Measurements from ENCODE around the gene CCDC126. TPM values are rescaled to one million over a fixed set of nuclear protein-coding genes. Genes with fewer than 3 reads are reported as not detected.

CCDC126 gene
- total RNA-seq, 1 experiment from 2014 or later, result 7.8 TPM

Small RNA genes lying within 50 kb of the gene (small RNA-seq; reads per million reads assigned to genes)
- not detected for gene AC006026.2

Other genes starting within 250 kb of the CCDC126 start
- gene IGF2BP3, start 126.9 kb upstream of the CCDC126 start, total RNA-seq (2014; rRNA removed; shearing (Covaris generic)), result 39.5 and 44.1 TPM in 2 replicates
- gene TRA2A, start 65.4 kb upstream of the CCDC126 start, total RNA-seq (2014; rRNA removed; shearing (Covaris generic)), result 15.8 and 49.6 TPM in 2 replicates
- gene FAM221A, start 82.8 kb downstream of the CCDC126 start, total RNA-seq (2014; rRNA removed; shearing (Covaris generic)), result not detected in 2 replicates
- 0.02 TPM in 1 of 2 replicates, not detected in the other for gene STK31, start 112.8 kb downstream of the CCDC126 start, total RNA-seq (2014; rRNA removed; shearing (Covaris generic))